Stimulated activated CD8-positive, alpha-beta memory T cell treated with anti-CD3 and anti-CD28 coated beads, Interleukin-7, amount 100 ng/mL, for 4 hours (primary cell): ENCODE results near the gene CDK11A.
A peak's percentile ranks its signal among the peaks of the same experiment; 100 is the strongest.
"Not testable (repeated sequence)": the region's sequence is repeated elsewhere in the genome, so short reads cannot be mapped to it uniquely, and the experiment has no call there.

Experiments used
- DNase-seq, 2 donors: peaks; one replicate each; pipeline ENCODE4 v3.0.0-alpha.2; 2020; ENCODE audit warnings: low read depth in 2 of 2

Gene CDK11A

DNA sequence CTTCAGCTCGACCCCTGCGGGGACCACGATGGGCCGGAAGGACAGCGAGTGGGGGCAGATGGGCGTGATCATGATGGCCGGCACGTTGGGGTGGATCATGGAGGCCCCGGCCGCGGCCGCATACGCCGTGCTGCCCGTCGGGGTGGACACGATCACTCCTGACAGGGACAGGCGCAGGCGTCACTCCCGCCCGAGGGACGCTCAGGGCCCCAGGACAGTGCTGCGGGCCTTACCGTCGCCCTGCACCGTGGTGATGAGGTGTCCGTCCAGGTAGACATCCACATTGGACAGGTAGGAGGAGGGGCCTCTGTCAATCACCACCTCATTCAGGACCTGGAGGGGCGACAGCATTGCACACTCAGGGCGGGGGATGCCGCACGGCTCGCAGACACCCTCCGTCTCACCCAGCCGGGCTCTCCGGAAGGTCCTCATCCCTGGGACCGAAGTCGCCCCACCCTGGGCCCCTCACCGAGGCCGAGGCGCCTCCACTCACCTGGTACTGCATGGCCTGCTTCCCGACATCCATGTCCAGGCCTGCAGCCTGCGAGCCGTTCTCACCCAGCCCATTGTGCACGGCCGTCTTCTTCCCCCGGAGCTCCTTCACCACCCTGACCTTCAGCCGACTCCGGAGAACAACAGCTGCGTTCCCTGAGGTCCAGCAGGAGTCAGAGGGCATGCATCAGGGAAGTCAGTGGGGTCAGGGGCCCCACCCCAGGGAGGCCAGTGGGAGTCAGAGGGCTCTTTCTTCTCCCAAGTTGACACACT lies 30.1 kb upstream of the CDK11A start:
- no peak for DNase-seq

DNA sequence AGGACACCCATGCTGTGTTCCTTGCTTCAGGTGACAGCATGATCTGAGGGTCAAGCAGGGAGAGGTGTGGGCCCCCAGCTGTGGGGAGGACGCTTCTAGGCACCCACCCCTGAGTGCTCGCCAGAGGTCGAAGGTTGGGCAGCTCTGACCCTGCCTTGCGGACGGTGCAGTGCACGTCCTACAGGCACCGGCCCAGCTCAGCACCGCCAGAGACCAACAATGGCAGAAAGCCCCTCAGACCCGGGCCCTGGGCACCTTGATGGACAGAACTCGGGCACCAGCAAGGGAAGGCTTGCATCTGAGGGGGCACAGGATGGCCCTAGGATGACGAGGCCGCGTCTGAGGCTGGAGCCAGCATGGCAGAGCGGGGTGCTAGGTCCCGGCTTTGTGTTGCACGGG lies 29.4 kb upstream of the CDK11A start:
- no peak for DNase-seq

GRCh38 chr1:1752636-1753606 lies 28.8 kb upstream of the CDK11A start:
- DNase-seq = no peak

DNA sequence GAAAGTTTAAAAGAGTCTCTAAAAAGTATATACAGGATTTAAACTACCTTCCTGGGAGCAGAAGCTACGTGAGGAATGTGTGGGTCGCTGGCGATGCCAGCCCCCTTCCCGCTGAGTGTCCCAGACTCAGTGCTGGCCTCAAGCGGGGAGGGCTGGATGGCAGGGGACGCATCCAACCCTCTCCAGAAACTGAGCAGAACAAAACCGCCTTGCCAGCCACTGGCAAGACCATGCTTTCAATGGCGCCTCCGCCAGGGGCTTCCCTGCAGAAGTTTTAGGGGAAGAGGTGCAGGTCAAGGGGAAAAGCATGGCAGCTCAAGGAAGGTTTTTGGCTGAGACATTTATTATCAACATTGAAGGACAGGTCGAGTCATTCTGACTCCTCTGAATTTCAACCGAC lies 28.0 kb upstream of the CDK11A start:
- no peak for DNase-seq

- not testable (repeated sequence) for DNase-seq
Measured at GRCh38 chr1:1749941-1750340, 25.8 kb upstream of the CDK11A start.

- DNase-seq = no peak
Measured at GRCh38 chr1:1748686-1749321, 24.6 kb upstream of the CDK11A start.

- not testable (repeated sequence) for DNase-seq
Measured at GRCh38 chr1:1746566-1746909, 22.4 kb upstream of the CDK11A start.

DNA sequence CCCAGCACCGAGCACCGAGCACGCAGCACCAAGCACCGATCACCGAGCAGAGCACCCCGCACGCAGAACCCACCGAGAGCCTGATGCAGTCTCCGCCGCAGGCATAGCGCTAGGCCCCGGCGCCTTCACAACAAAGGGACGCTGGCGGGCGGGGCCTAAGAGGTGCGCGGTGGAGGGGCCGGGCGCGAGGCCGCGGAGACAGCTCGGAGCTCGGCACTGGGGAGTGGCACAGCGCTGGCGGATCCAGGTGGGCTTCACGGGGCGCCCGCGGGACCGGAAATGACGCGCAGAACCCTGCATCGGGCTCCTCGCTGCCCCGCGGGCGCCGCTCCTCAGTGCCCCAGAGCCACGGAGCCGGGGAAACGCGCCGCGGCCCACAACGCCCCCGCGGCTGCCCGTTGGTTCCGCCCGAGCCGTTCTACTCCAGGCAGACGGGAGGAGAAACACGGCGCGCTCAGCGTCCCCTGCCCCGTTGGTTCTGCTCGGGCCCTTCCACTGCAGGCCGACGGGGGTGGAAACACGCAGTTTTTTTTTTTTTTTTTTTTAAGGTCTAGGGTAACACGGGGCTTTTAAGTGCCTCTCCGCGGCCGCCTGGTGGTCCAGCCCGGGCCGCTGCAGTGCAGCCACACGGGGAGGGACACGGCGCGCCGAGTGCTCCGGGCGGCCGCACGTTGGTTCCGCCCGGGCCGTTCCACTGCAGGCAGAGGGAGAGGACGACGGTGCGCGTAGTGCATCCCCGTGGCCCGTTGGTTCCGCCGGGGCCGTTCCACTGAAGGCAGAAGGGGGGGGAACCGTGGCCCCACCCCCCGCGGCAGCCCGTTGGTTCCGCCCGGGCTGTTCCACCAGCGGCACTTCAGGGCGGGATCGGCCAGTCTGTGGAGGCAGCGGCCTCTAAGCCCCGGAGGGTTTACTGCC lies 21.8 kb upstream of the CDK11A start:
- peak; percentile 66 to 78 for DNase-seq

GRCh38 chr1:1742529-1742928 lies 18.4 kb upstream of the CDK11A start:
- DNase-seq = not testable (repeated sequence)

DNA sequence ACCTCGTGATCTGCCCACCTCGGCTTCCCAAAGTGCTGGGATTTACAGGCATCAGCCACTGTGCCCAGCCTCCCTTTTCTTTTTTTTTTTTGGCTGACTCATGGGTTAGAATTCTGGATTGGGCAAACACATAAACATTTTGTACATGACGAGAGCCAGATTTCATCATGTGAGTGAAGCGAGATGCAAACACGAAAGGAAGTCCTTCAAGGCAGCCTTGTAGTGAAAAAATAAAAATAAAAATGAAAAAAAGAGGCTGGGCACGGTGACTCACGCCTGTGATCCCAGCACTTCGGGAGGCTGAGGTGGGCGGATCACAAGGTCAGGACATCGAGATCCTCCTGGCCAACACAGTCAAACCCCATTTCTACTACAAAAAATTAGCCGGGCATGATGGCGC lies 16.9 kb upstream of the CDK11A start:
- not testable (repeated sequence) for DNase-seq

- not testable (repeated sequence) for DNase-seq
Measured at GRCh38 chr1:1738799-1739337, 14.7 kb upstream of the CDK11A start.

- DNase-seq = not testable (repeated sequence)
Measured at GRCh38 chr1:1737675-1738590, 13.8 kb upstream of the CDK11A start.

DNA sequence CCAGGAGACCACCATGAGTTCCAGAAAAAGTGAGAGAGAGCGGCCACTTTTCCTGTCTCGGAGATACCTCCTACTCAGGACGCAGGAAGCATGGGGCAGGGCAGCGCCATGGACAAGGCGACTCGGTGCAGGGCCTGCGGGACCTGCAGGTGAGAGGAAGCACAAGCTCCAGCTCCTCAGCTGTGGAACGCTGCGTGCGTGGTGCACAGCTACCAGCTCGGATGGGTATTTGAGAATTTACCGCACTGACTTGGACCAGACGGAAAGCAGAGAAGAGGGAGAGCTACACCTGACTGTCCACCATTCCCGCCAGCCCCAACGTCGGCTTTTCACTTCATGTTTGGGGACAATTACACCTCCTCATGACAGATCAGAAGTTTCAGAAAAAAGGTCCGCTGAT lies 8.2 kb upstream of the CDK11A start:
- DNase-seq = no peak

DNA sequence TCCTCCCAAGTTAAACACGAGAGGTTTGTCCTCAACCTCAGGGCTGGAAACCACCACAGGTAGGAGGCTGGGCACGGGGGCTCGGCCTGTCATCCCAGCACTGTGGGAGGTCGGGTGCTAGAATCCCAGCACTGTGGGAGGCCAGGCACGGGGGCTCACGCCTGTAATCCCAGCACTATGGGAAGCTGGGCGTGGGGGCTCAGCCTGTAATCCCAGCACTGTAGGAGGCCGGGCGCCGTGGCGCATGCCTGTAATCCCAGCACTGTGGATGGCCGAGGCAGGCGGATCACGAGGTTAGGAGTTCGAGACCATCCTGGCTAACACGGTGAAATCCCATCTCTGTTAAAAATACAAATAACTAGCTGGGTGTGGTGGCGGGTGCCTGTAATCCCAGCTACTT lies 6.7 kb upstream of the CDK11A start:
- no peak for DNase-seq

GRCh38 chr1:1730230-1730629 lies 6.1 kb upstream of the CDK11A start:
- DNase-seq = not testable (repeated sequence)

- DNase-seq = not testable (repeated sequence)
Measured at GRCh38 chr1:1729116-1729816, 5.1 kb upstream of the CDK11A start.

DNA sequence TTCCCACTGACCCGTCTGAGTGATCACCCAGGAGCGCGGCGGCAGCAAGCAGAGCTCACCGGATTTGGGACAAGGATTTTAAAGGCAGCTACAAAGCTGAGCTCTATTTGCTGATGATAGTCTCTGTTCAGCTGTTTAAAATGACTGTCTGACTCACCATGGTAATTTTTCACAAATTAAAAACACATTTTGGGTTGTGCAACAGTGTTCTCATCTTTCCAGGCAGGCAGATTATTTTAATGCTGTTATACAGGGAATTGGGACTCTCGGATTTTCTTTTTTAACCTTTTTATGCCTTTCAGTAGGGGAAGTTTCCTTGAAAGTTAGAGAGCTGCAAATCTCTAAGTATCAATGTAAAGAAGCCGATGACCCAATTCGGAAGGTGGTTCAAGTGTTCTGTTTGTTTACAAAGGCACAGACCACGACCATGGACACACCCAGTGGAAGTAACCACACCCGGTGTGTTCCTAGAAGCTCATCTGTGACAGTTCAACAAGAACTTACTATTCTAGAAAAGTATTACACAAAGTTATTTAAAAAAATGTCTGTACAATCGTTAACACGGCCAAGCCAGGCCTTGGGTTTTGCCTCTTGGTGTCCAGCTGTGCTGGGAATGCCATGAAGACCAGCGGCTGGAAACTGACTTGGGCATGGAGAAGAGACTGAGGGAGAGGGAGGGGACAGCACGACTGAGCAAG lies 4.3 kb upstream of the CDK11A start:
- DNase-seq = peak in 1 of 2 donors; percentile 17

GRCh38 chr1:1727131-1727651 lies 3.0 kb upstream of the CDK11A start:
- DNase-seq = not testable (repeated sequence)
